ENCODE results near the gene TCEA2. TPM values are rescaled to one million over a fixed set of nuclear protein-coding genes. Genes with fewer than 3 reads are reported as not detected.
"Not testable (repeated sequence)": the region's sequence is repeated elsewhere in the genome, so short reads cannot be mapped to it uniquely, and the experiment has no call there.

The TCEA2 gene
- total RNA-seq, 1 donor from 2014 or later = 64.2 TPM

DNA sequence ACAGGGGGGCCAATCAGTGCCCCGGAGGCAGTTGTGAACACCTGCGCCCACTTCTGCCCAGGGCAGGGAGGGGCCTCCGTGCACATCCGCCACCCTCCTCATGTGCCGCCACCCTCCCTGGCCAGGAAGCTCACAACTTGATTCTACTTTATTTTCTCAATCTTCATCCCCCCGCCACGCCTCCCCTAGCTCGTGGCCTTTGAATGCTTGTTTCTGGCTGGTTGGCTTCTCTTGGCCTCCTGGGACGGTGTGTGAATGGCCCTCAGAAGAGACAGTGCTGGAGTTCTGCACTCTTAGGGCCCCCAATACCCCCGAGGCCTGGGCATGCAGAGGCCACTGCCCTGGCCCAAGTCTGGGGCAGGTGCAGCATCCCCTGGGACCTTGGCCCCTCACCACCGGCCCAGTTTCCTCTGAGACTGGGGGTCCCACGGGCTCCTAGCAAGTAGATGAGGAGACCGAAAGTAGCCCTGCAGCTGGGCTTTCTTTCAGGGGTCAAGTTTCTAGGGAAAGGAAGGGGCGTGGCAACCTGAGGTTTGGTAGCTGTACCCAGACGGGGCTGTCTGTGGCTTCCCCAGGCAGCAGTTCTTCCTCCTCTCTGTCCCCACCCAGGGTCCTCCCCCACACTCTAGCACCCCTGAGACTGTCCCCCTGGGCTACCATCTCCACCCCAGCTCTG, 15.0 kb downstream of the TCEA2 start:
- no peak for DNase-seq (ENCODE audit: low spot score)

DNA sequence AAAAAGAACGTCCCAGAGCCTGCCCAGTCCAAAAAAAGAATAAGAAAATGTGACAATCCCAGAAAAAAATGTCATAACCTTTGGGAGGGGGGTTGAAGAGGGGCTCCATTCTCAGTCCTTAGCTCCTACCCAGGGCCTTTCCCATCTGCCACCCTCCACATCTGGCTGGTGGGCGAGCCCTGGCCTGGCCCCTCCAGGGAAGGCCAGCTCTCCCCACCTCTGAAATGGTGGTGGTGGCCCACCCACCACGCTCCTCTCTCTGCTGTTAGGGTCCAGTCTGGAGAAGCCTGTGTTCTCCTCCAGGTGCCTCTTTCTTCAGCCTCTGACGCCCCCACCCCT, 15.9 kb downstream of the TCEA2 start:
- DNase-seq (ENCODE audit: low spot score) = no peak

DNA sequence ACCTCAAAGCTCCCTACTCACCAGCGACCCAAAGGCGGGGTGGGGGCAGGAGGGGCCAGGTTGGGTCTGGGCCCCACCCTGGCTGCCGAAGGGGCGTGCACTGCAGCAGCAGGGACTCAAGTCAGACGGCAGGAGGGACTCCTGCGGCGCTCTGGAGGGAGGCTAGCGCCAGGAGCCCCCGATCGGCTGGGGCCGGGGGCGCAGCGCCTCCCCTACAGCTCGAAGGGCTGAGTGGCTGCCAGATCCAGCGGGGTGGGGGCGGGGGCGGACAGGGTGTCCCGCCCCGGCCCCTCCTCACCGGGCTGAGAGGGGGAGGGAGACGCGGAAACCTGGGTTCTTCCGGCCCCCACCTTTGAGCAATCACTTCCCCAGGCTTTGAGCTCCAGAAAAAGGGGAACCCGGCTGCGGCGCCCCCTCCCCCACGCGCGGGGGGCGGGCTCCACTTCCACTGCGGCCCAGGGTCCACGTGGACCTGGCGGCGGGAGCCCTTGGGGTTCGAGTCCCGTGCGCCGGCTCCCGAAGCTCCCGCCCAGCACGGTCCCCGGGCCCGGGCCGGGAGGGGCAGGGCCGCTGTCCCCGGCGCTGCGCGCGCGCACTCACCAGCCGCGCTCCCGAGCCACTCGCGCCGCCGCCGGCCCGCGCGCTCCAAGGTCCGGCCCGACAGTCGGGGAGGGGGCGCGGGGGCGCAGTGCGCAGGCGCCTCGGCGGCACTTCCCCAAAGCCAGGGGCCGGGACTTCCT, 16.4 kb downstream of the TCEA2 start, which contains the start of gene RGS19:
TSS of gene RGS19 (minus strand) at position 246 of the 740 bp plus-strand sequence. CDS start 2,632 bp downstream, outside the sequence.
- DNase-seq (ENCODE audit: low spot score) = peak; percentile 75

DNA sequence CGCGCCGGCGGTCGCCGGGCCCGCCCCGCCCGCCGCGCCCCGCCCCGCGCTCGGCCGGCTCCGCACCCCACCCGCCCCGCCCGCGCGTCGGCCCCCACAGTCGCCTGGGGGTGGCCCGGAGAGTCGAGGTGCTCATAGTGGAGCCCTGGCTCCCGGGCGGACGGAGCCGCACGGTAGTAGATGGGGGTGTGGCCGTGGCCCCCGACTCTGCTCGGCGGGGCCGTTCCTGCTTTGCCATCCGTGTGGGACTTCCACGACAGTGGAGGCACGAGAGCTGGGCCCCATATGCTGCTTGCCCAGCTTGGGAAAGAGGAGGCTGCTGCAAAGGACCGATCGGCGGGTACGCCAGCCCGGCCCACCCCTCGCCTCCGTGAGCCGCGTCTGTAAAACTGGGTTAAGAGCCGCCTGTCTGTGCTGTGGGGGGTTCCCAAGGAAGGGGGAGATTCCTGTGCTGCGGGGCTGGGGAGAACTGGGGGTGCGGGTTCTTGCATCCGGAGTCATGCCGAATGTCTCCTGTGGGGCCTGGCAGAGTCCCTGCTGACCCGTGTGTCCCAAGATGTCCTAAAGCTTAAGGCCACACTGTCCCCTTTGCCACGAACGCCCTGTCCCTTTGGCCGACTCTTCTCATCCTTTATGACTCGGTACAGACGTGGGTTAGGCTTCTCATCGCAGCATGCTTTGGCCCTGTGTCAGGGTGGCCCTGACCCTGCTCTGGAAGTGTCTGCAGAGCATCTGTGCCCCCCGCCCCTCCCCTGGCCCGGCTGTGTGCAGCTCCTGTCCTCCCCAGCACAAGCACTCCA, 17.2 kb downstream of the TCEA2 start, which contains the start of gene OPRL1:
TSS of gene OPRL1 (plus strand) at position 70 of the 800 bp plus-strand sequence. CDS start 12,639 bp downstream, outside the sequence.
- no peak for DNase-seq (ENCODE audit: low spot score)

DNA sequence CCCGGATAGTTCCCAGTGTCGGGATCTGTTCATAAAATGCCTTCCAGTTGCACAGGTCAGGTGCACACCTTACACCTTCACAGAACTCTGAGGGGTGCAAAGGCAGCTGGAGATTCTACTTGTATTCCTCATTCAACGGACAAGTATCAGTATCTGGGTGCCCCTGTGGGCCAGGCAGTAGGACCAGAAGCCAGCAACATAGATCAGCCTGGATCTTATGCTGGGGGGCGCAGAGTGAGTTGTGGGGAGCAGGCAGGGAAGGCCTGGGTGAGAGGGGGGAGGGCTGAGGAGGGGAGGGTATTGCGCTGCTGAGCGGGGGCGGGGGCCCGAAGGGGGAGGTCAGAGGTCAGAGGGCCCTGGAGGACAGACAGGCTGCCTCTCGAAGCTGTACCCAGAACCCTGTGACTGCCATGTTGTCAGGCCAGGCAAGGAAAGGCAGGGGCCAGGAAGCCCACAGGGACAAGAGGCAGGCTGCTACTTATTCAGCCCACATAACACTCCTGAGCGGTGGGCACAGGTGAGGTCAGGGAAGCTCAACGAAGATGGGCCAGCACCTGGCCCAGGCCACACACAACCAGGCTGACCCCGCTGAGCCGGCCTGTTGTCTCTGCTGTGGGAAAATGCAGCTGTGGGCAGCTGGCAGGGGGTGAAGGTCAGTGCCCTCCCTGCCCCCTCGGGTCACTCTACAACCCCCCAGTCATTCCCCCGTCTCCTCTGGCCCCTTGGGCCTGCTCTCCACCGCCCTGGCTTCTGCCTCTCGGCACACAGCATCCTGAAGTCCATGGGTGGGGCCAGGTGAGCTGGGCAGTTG, 18.0 kb downstream of the TCEA2 start:
- DNase-seq (ENCODE audit: low spot score) = no peak

DNA sequence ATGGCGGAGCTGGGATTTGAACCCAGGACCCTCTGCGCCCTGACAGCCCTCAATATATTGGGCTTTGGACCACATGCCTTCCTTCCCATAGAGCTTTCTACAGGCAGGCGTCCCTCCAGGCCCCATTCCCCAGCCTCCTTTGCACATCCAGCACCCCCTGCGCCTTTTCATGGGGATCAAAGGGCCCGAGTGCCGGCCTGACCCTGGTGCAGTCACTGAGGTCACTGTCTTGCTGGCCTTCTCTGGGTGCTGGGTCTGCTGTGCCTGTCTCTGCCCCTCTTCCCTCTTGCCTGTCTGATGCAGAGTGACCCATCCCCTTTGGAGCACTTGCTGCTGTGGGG, 18.6 kb downstream of the TCEA2 start:
- DNase-seq (ENCODE audit: low spot score) = no peak

DNA sequence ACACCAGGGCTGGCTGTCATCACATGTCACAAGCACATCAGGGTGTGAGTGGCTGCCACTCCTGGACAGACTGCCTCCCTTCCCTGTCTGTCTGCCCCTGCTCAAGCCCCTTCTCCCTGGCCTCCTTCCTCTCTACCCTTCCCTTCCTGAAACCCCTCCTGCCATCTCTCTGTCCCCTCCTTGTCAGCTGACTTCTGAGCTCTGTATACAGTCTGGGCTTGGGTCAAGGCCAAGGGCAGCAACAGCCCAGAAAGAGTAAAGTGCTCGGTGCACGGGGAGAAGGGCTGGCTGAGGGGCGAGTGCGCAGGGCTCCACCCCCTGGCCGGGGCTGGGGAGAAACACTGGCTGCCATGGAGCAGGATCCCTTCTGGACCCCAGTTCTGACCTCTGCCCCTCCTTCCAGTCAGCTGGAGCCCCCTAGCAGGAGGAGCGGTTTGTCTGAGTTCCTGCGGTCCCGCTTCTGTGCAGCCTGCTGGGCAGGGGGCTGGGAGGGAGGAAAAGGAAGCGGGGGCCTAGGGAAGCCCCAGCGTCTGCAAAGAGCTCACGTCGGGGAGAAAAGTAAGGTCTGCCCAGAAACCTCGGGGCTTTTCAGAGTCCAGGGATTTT, 19.2 kb downstream of the TCEA2 start:
- no peak for DNase-seq (ENCODE audit: low spot score)

DNA sequence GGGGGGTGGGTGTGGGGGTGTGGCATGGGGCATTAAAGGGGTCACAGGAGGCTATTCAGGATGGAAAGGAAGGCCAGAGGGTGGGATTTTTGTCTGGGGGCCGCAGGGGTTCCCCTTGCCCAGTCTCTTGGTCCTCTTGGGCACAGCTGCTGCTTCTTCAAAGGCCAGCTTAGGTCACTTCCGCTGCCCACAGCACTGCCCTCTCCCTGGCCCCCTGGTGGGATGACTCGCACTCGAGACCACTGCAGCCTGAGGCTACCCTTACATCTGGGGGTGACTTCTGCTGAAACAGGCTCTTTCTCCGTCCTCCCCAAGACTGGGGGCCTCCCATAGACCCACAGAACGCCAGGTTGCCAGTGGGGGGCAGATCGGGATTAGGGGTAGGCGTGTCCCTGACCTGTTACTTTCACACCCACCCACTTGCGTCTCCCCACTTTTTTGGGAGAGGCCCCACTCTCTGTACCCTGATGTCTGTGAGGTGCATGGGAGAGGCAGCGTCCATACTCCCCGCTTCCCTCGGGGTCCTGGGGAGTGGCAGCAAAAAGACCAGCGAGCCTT, 19.9 kb downstream of the TCEA2 start:
- no peak for DNase-seq (ENCODE audit: low spot score)

DNA sequence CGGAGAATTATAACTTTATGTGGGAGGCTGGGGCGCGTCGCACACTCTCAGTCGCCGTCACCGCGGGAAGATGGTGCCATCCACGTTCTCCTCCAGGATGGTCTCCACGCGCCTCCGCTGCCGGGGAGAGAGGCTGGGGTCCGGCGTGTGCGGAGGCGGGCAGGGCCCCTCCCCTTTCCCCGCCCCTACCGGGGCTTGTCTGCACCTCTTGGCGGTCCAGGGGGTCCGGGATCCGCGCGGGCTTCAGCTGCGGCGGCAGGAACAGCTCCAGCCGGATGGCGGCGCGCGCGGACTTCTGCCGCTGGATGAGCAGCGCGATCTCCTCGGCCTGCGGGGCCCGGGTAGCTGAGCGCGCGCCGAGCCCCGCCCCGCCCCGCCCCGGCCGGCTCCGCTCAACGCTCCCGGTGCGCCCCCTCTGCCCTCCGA, 20.4 kb downstream of the TCEA2 start:
- peak; percentile 57 for DNase-seq (ENCODE audit: low spot score)

DNA sequence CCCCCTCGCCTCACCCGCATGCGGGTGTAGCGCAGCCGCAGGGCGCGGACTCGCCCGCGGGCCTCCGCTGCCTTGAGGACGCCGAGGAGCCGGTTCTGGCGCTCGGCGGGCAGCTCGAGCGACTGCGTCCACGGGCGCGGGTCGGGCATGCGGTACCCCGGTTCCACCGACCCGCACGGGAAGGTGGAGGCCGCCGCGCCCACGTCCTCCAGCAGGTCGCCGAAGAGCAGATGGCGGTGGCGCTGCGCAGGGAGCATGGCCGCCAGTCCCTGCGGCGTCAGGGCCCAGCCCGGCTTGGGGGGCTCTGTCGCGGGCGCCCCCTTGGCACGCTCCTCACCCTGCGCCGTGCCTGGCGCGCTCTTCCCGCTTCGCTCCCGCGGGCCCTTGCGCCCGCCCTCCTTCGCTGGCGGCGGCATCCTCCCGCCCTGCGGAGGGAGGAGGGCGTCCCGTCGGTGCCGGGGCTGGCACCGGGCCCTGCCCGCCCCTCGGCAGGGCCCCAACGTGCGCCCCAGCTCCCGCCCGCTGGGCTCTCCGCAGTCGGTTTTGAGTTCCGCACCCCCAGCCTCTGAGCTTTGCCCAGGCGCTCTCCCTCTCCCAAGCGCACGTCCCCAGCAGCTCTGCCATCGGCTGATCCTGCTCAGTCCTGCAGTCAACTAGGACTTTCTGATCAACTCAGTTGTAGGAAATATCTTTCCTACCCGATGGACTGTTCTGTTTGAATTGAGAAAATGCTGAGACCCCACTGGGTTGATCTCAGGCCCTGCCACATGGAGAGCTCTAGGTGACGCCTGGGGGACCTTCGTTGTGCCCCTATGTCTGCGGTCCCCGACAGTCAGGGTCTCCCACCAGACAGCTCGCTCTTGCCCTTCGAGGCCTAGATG, 21.0 kb downstream of the TCEA2 start, which contains the start of gene LKAAEAR1:
TSS of gene LKAAEAR1 (minus strand) at position 595 of the 881 bp plus-strand sequence. CDS start at position 416, 179 bp downstream.
- DNase-seq (ENCODE audit: low spot score) = no peak

DNA sequence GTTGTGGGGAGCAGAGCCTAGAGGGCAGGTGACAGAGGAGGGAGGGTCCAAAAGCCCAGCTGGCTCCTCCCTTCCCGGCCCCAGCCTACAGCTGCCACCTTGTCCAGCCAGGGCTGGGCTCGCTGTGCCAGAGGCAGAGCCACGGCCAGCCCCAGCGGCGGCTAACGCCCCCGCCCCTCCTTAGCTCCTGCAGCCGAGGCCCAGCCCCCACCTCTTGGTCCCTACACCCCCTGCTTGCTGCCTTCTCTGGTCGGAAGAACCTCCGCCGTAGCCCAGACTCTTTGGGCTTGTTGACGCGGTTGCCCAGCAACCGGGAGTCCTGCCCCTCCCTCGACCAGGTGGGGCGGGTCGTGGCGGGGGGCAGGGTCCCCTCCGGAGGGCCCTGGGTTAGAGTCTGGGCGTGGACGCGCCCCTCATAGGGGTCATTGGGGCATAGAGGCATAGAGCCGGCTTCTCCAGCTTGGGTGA, 21.7 kb downstream of the TCEA2 start:
- no peak for DNase-seq (ENCODE audit: low spot score)

DNA sequence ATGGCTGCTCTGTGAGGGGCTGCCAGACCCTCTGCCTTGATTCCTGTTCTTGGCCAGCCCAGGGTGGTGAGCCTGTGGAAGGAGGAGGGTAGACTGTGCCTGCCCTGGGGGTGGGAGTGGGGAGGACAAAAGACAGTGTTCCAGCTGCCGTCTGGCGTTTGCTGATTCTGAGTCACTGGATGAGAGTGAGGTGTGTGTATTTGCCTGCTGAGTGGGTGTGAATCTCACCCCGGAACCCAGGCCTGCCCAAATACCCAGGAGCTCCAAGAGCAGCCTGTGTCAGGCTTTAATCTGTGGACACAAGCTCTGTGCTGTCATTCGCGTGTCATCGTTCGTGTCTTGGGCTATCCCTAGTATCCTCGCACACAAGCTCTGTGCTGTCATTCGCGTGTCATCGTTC, 23.8 kb downstream of the TCEA2 start:
- no peak for DNase-seq (ENCODE audit: low spot score)

DNA sequence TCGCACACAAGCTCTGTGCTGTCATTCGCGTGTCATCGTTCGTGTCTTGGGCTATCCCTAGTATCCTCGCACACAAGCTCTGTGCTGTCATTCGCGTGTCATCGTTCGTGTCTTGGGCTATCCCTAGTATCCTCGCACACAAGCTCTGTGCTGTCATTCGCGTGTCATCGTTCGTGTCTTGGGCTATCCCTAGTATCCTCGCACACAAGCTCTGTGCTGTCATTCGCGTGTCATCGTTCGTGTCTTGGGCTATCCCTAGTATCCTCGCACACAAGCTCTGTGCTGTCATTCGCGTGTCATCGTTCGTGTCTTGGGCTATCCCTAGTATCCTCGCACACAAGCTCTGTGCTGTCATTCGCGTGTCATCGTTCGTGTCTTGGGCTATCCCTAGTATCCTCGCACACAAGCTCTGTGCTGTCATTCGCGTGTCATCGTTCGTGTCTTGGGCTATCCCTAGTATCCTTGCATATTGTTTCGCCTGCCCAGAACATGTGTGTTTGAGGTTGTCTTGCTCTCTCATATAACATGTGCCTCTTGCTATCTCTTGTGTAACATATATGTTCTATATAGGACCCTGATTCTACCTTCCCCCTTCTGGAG, 24.3 kb downstream of the TCEA2 start:
- DNase-seq (ENCODE audit: low spot score) = not testable (repeated sequence)

DNA sequence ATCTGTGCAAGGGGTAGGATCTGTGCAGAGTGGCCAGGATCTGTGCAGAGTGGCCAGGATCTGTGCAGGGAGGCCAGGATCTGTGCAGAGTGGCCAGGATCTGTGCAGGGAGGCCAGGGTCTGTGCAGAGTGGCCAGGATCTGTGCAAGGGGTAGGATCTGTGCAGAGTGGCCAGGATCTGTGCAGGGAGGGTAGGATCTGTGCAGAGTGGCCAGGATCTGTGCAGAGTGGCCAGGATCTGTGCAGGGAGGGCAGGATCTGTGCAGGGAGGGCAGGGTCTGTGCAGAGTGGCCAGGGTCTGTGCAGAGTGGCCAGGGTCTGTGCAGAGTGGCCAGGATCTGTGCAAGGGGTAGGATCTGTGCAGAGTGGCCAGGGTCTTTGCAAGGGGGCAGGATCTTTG, 25.6 kb downstream of the TCEA2 start:
- not testable (repeated sequence) for DNase-seq (ENCODE audit: low spot score)

DNA sequence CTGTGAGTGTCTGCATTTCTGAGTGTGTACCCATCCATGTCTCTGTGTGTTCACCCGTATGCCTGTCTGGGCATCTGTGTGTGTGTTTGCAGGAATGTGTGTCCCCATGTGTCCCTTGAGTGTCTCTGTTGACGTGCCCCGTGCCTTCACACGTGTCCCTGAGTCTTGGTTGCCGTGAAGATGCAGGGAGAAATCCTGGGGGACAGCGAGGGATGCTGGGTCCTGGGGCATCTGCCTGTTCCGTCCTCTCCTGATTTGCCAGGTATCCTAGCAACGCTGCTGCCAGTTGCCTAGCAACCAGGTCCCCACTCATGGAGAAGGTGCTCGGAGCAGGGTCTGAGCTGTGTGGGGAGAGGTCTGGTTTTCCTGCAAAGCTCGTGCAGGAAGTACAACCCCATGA, 27.2 kb downstream of the TCEA2 start:
- DNase-seq (ENCODE audit: low spot score) = no peak

DNA sequence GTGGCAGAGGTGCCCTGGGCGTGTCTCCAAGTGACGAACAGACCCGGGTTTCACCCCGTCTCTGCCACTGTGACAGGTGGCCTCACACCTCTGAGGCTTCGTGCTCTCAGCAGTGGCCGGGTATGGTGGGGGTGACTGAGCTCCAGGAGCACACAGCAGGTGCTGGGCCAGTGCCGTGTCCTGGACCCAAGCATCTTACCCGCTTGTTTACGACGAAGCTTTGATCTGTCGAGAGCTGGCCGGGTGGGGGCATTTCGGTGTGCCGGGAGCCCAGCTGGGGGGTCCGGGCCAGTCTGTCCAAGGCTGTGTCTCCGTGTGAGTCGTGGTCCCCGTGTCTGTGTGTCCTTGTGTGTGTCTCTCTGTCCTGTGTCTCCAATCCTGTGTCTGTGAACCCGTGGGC, 28.3 kb downstream of the TCEA2 start:
- no peak for DNase-seq (ENCODE audit: low spot score)

DNA sequence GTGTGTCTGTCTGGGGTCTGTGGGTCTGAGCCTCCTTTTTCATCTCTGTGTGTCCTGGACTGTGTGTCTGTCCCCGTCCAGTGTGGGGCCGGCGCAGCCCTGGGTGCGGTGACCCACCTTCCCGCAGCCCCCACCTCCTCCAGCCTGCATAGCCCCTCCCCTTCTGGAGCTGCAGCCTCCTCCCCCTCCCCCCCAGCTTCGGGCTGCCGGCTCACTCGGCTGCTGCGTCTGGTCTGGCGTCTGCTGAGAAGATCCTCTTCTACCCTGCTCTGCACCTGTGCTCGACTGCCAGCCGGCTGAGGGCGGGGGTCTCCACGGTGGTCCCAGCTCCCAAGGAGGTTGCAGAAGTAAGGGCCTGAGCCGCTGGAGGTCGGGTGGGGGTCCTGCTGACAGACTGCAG, 28.8 kb downstream of the TCEA2 start:
- no peak for DNase-seq (ENCODE audit: low spot score)

DNA sequence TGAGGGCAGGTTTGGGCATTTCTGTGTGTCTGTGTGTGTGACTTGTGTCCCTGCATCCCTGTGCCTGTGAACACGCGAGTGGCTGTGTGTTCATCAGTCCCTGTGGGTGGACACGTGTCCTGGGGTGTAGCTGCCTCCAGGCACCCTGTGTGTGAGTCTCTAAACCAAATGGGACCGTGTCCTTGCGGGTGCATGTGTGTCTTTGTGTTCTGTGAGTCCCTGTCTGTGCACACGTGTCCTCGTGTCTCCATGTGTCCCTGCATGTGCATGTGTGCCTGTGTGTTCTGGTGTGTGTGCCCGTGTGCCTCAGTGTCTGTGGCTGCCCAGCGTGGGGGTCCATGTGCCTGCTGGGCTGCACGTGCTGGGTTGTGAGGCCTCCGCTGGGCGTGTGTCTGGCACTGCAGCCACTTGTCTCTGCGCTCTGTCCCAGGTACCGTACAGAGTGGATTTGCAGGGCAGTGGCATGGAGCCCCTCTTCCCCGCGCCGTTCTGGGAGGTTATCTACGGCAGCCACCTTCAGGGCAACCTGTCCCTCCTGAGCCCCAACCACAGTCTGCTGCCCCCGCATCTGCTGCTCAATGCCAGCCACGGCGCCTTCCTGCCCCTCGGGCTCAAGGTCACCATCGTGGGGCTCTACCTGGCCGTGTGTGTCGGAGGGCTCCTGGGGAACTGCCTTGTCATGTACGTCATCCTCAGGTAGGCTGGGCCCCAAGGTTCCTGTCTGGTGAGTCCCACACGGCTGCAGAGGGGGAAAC, 29.4 kb downstream of the TCEA2 start:
- DNase-seq (ENCODE audit: low spot score) = no peak

Data from mucosa of gallbladder (tissue), 1 donor.